ENCODE results near the gene NFAT5. TPM values are rescaled to one million over a fixed set of nuclear protein-coding genes. Genes with fewer than 3 reads are reported as not detected.

NFAT5 gene
- total RNA-seq, 1 donor from 2014 or later: 14.3 TPM

DNA sequence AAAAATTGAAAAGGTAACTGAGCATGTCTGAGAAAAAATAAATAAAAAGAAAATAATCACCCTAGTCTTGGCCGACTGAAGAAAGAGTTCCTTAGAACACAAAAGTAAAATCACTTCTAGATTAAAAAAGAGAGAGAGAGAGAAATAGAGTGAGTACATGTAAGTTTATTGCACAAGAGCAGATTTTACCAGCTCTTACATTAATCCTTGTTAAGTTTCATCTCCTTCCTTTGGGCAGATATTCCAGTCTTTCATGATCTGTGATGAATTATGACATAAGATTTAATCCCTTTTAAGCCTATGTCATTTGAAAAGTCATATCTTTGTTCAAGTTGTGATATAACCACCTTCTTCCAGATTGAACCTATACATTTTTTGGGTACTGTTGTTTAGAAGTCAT, 54.8 kb downstream of the NFAT5 start:
- Histone ChIP-seq H3K79me2 (ENCODE audit: low read depth) (peaks cover 9% of the 10 kb centered on the region), H3K9ac (no peak overlapping the region), H3K27ac (no peak overlapping the region), H3K36me3 (no peaks in the 10 kb centered on the region), H3K27me3 (no peaks in the 10 kb centered on the region), H4K20me1 (ENCODE audit: low read depth) (peaks cover 6% of the 10 kb centered on the region), H3F3A (ENCODE audit: low read depth) (peaks cover 5% of the 10 kb centered on the region), H3K4me3 (no peak overlapping the region), H2AFZ (replicated peaks) (no peak overlapping the region), H3K9me3 (ENCODE audit: low read depth) (no peaks in the 10 kb centered on the region), H3K4me1 (no peaks in the 10 kb centered on the region), H3K4me2 (no peak overlapping the region)
- no peak overlapping the region for H3K27ac Mint-ChIP-seq
- H3K4me3 Mint-ChIP-seq: no peak overlapping the region
- H3K27me3 Mint-ChIP-seq (ENCODE audit: insufficient read depth, low read depth): no peaks in the 10 kb centered on the region
- TF ChIP-seq EZH2phosphoT487 (IDR thresholded peaks at IDR 0.05) (no peak), EZH2 (IDR thresholded peaks at IDR 0.05) (no peak)
- TF ChIP-seq, protein P1, sequence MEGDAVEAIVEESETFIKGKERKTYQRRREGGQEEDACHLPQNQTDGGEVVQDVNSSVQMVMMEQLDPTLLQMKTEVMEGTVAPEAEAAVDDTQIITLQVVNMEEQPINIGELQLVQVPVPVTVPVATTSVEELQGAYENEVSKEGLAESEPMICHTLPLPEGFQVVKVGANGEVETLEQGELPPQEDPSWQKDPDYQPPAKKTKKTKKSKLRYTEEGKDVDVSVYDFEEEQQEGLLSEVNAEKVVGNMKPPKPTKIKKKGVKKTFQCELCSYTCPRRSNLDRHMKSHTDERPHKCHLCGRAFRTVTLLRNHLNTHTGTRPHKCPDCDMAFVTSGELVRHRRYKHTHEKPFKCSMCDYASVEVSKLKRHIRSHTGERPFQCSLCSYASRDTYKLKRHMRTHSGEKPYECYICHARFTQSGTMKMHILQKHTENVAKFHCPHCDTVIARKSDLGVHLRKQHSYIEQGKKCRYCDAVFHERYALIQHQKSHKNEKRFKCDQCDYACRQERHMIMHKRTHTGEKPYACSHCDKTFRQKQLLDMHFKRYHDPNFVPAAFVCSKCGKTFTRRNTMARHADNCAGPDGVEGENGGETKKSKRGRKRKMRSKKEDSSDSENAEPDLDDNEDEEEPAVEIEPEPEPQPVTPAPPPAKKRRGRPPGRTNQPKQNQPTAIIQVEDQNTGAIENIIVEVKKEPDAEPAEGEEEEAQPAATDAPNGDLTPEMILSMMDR (IDR thresholded peaks at IDR 0.05): no peak
- no peaks in the 10 kb centered on the region for H3K9me3 Mint-ChIP-seq
- DNase-seq (ENCODE audit: low spot score): no peak
- no peaks in the 10 kb centered on the region for H3K4me1 Mint-ChIP-seq
- peaks cover 4% of the 10 kb centered on the region for H3K36me3 Mint-ChIP-seq

DNA sequence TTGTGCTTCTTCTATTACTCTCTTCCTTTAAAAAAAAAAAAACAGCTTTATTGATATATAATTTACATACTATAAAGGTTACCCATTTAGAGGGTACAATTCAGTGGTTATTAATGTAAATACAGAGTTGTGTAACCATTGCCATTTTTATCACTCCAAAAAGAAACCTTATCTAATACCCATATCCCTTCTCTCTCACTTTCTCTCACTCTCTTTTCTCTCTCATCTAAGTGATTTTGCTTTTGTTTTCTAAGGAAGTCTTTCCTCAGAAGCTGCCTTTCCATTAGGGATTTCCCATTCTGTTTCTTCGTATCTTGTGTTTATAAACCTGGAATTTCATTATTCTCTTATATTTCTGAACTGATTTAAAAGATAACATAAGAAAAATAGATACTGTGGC, 55.5 kb downstream of the NFAT5 start:
- Histone ChIP-seq H3K36me3 (no peaks in the 10 kb centered on the region), H3K4me2 (no peak overlapping the region), H2AFZ (replicated peaks) (no peak overlapping the region), H3K9me3 (ENCODE audit: low read depth) (no peaks in the 10 kb centered on the region), H3K27ac (no peak overlapping the region), H3K27me3 (no peaks in the 10 kb centered on the region), H4K20me1 (ENCODE audit: low read depth) (peaks cover 6% of the 10 kb centered on the region), H3K4me1 (no peaks in the 10 kb centered on the region), H3F3A (ENCODE audit: low read depth) (peaks cover 5% of the 10 kb centered on the region), H3K79me2 (ENCODE audit: low read depth) (peaks cover 9% of the 10 kb centered on the region), H3K9ac (no peak overlapping the region), H3K4me3 (no peak overlapping the region)
- H3K27me3 Mint-ChIP-seq (ENCODE audit: insufficient read depth, low read depth): no peaks in the 10 kb centered on the region
- no peaks in the 10 kb centered on the region for H3K4me1 Mint-ChIP-seq
- H3K27ac Mint-ChIP-seq: no peak overlapping the region
- no peak for TF ChIP-seq EZH2 (IDR thresholded peaks at IDR 0.05)
- TF ChIP-seq, protein P1 (IDR thresholded peaks at IDR 0.05): no peak
- TF ChIP-seq EZH2phosphoT487 (IDR thresholded peaks at IDR 0.05): no peak
- H3K4me3 Mint-ChIP-seq: no peak overlapping the region
- no peaks in the 10 kb centered on the region for H3K9me3 Mint-ChIP-seq
- no peak for DNase-seq (ENCODE audit: low spot score)
- peaks cover 4% of the 10 kb centered on the region for H3K36me3 Mint-ChIP-seq

DNA sequence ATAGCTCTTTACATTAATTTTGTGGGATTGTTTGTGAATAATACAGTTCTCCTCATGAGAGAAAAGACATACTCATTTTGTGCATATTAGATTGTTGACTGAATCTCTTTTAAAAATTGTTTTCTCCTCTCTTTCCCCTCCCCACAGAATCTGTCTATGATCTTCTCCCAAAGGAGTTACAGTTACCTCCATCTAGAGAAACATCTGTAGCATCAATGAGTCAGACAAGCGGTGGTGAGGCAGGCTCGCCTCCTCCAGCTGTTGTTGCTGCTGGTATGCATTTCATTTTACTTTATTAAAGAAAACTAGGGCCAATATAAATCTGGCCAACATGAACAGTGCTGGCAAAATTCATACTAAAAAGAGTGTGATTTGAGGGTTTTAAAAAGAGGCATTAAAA, 60.5 kb downstream of the NFAT5 start:
- no peaks in the 10 kb centered on the region for H4K20me1 ChIP-seq (ENCODE audit: low read depth)
- TF ChIP-seq EZH2phosphoT487 (IDR thresholded peaks at IDR 0.05) (no peak), EZH2 (IDR thresholded peaks at IDR 0.05) (no peak)
- TF ChIP-seq, protein P1 (IDR thresholded peaks at IDR 0.05): no peak
- H3K79me2 ChIP-seq (ENCODE audit: low read depth): peaks cover 9% of the 10 kb centered on the region

More for the DNA sequence above, 60.5 kb downstream of the NFAT5 start:
- no peaks in the 10 kb centered on the region for H3K36me3 ChIP-seq
- no peaks in the 10 kb centered on the region for H3K9me3 ChIP-seq (ENCODE audit: low read depth)
- H3K27me3 Mint-ChIP-seq (ENCODE audit: insufficient read depth, low read depth): peaks cover 2% of the 10 kb centered on the region
- no peak for DNase-seq (ENCODE audit: low spot score)
- no peak overlapping the region for H3K4me3 Mint-ChIP-seq
- H3K4me2 ChIP-seq: no peak overlapping the region
- H2AFZ ChIP-seq (replicated peaks): no peak overlapping the region
- H3K4me3 ChIP-seq: no peak overlapping the region
- no peaks in the 10 kb centered on the region for H3K4me1 ChIP-seq
- no peak overlapping the region for H3K27ac Mint-ChIP-seq
- H3F3A ChIP-seq (ENCODE audit: low read depth): peaks cover 5% of the 10 kb centered on the region
- peaks cover 14% of the 10 kb centered on the region for H3K36me3 Mint-ChIP-seq
- no peak overlapping the region for H3K27ac ChIP-seq
- H3K9ac ChIP-seq: no peak overlapping the region
- no peaks in the 10 kb centered on the region for H3K9me3 Mint-ChIP-seq
- no peaks in the 10 kb centered on the region for H3K4me1 Mint-ChIP-seq
- H3K27me3 ChIP-seq: no peaks in the 10 kb centered on the region

Data from neural progenitor cell (in vitro differentiated cells).